HG03103 (cell line): ENCODE measurements around the gene VGLL3.
"Not testable (repeated sequence)": the region's sequence is repeated elsewhere in the genome, so short reads cannot be mapped to it uniquely, and the experiment has no call there.

Experiments
- ATAC-seq: cut with Tn5 transposase; IDR thresholded peaks from one replicate; pipeline ENCODE4 v1.9.1; 2021; ENCODE audit warnings: low read depth; ENCODE audit not compliant: unreplicated experiment

The VGLL3 gene, protein sequence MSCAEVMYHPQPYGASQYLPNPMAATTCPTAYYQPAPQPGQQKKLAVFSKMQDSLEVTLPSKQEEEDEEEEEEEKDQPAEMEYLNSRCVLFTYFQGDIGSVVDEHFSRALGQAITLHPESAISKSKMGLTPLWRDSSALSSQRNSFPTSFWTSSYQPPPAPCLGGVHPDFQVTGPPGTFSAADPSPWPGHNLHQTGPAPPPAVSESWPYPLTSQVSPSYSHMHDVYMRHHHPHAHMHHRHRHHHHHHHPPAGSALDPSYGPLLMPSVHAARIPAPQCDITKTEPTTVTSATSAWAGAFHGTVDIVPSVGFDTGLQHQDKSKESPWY

DNA sequence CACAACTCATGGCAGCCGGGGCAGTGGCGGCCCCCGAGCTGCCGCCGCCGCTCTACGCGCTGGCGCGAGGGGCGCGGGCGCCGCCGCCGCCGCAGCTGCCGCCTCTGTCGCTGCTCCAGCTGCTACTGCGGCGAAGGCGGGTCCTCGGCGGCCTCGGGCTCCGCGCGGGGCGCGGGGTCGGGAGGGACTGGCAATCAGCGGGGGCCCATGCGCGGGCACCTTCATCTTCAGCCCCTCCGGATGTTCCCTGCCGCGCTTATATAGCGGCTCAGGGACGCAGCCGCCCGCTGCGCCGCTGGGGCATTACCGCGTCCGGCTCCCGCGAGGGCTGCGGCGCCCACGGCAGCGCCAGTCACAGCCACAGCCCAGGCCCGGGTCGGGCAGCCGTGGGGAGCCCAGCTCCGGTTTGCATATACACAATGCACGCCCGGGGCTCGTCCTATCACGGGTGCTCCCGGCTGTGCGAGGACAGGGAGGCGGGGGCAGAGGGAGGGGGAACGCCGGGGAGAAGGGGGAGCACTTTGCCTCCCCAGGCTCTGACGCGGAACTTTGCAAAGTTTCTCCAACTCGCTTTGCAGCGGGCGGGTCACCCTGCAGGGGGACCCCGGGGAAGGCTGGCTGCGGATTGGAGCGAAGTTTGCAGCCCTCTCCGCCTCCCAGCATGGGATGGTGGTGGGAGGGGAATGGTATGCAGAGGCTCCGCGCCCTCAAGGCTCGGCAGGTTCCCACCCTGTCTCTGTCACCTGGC lies at the start of gene VGLL3:
Gene VGLL3 (minus strand): TSS at position 416 of the 748 bp plus-strand sequence. CDS start 406 bp downstream, at position 10.
- ATAC-seq, result peak; percentile 47

DNA sequence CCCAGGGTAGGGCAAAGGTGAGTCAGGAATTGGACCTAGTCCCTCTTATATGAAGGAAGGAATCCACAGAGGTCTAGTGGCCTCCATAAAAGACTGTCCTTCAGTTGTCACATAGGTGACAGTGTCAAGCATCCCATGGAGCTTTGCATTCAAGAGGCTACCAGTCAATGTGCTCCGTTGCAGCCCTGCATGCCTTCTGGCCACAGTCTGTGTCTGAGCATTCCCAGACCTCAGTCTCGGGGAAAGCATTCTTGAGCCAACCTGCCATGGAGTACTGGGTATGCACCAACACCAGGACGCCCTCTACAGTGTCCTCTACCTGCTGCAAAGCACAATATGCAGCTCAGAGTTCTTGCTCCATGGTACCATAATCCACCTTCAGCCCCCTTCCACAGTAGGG lies 46.7 kb upstream of the VGLL3 start:
- no peak for ATAC-seq

GRCh38 chr3:87036671-87037070 lies 45.7 kb upstream of the VGLL3 start:
- ATAC-seq, result no peak

DNA sequence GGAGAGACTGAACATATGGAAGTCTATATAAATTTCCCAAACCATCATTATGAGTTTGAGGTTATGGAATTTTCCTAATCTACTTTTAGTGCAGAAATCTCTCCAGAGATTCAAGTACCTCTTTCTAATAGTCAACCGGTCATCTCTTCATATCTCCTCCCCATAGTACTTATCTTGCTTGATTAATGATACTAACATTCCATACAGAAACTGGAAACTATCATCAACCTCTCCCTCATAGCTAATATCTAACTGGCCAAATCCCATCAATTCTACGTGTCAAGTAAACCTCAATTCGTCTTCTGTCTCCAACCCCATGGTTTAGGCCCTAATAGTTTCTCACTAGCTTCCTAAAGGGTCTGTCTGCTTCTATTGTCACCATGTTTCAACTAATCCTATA lies 44.4 kb upstream of the VGLL3 start:
- ATAC-seq, result no peak

- no peak for ATAC-seq
These were observed 42.3 kb upstream of the VGLL3 start for GRCh38 chr3:87033205-87033604.

DNA sequence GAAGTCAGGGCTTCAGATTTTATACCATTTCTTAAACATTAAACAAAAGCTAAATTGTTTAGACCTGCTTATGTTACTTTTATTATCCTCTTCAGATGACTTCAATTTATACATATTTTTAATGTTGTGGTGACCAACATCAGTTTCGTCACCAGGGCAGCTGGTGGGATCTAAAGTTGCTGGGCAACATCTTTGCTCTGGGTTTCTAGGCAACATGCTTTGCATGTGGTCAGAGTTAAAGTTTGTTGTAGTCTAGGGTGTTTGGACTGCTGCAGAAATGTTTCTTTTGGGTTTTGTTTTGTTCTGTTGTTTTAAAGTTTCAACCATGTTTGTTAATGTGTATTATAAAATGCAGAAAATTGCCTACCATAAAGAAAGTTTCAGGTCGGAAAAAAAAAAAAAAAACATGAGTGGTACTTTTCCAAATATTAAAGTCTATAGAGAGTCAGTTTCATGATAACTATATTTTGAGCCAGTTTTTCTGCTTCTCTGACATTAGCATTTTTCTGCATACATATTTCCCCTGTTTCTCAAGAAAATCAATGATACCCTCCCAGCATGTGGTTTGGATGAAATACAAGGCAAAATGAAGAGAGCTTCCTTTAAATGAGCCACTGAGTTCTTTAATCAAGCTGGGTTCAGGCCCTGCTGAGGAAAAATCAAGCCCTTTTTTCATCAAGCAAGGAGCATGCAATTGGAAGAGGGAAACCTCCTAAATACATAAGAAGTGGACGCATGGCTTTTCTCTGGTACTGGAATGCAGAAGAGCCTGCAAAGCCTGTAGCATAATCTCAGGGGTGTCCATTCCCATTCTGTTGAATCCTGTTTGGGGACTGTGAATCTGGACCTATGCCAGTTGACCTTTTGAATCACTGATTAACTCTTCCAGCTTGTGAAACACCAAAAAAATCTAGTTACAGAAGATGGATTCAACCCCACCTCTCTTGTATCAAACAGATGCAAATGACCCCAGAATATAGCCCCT lies 35.0 kb upstream of the VGLL3 start:
- no peak for ATAC-seq

GRCh38 chr3:87017370-87017769 lies 26.4 kb upstream of the VGLL3 start:
- ATAC-seq, result not testable (repeated sequence)

- ATAC-seq, result no peak
These were observed 18.3 kb upstream of the VGLL3 start for GRCh38 chr3:87009271-87009670.

DNA sequence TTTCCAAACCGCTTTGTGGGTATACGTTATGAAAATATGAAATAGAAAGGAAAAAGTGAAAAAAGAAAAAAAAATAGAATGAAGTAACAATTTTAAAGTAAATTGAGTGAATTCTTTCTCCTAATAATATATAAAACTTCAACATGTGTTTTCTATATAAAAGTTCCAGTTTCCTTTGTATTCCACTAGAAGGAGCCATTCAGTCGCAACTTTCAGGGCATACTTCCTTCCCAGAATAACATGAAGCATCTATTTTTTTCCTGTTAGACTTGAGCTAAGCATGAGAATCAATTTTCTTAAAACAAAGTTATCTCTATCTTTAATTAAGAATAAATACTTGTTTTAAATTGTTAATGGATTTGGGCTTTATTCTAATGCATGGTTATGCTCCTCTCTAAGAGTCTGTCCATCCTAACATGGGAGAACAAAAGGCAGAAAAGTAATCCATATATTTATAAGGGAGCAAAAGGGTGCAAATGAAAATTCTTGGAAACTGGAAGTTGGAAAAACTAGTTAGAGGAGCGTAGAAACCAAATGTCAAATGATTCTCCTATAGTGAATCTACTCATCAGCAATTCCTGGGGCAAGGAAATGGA lies 16.0 kb upstream of the VGLL3 start:
- ATAC-seq, result no peak

- no peak for ATAC-seq
These were observed 13.9 kb upstream of the VGLL3 start for GRCh38 chr3:87004883-87005282.

DNA sequence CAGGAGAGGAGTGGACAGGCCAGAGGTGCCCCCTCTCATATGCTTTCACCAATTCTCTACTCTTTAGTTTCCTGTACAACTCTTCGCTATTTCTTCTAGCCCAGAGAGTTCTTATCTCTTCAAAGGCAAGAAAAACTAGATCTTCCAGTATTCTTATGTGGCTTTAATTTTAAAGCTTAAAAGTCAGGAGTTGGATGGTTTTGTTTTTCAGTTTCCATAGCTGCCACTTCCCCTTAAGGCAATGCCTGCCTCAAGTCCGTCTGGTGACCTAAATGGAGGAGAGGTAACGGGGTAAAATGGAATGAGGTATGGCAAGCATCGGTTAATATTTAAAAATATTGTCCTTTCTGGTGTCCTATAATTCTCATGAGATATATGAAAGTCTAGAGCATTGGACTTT lies 11.4 kb upstream of the VGLL3 start:
- ATAC-seq, result no peak

GRCh38 chr3:87001473-87002098 lies 10.6 kb upstream of the VGLL3 start:
- no peak for ATAC-seq

DNA sequence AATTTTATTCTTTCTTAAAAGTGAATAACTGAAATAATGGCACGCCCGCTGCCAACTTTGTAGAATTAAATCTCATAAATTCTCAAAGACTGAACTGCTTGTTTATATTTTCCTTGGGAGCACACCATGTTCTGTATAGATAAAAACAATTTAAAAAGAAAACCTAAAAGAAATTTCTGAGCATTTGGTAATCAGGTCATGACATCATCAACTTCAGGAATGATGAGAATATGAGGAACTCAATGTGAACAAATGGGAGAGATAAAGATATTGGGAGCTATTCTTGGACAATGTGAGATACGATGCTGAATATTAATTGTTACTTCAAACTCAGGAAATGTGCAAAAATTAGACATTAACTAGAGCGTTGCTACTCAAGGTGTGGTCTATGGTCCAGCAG lies 10.0 kb upstream of the VGLL3 start:
- no peak for ATAC-seq

- ATAC-seq, result no peak
These were observed 7.6 kb upstream of the VGLL3 start for GRCh38 chr3:86998569-86998968.

DNA sequence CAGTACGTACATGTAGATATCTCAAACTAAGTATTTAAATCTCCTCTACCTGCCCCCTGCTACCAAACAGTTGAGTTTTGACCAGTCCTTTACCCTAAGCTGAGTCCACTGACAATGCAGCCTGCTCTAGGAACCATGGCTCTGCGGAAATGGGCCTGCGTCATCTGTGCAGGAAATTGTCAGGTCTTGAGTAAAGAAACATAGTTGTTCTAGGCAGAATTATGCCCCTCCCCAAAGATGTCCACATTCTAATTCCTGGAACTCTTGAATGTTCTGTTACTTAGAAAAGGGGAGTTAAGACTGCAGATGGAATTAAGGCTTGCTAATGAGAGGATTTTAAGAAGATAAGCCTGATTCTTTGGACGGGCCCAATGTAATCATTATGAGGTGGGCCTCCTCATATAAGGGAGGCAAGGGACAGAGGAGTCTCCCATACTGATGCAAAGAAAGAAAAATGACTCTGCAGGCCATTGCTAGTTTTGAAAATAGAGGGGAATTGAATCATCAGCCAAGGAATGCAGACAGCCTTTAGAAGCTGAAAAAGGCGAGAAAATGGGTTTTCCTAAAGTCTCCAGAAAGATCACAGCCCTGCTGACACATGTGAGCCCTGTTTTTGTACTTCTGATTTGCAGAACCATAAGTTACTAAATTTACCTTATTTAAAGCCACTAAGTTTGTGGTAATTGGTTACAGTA lies 5.5 kb upstream of the VGLL3 start:
- no peak for ATAC-seq

GRCh38 chr3:86995537-86995936 lies 4.6 kb upstream of the VGLL3 start:
- ATAC-seq, result no peak

GRCh38 chr3:86993704-86994103 lies 2.8 kb upstream of the VGLL3 start:
- no peak for ATAC-seq

DNA sequence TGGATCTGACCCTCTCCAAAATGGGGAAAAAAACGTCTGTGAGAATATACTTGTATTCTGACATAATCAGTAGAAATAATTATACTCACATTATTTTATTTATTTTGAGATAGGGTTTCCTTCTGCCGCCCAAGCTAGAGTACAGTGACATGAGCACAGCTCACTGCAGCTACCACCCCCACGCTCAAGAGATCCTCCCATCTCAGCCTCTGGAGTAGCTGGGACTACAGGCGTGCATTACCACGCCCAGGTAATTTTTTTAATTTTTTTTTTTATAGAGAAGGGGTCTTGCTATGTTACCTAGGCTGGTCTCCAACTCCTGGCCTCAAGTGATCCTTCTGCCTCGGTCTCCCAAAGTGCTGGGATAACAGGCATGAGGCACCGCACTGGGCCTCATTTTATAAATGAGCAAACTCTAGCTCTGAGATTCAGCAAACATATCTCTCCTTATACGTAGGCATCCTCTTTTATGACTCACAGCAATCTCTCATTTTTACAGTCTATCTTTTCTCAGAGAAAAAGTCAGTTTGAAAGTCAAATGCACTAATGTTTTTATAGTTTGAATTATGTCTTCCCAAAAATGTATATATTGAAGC lies 989 bp upstream of the VGLL3 start:
- ATAC-seq, result no peak

- no peak for ATAC-seq
These were observed 500 bp upstream of the VGLL3 start for GRCh38 chr3:86991482-86991815.
